Endothelial cell of umbilical vein (primary cell): Measurements from ENCODE around the gene KIAA0232.

Experiments
- EZH2 ChIP-seq: IDR thresholded peaks from 2 replicates; pipeline ENCODE4 v1.6.1; 2012; ENCODE audit warnings: borderline replicate concordance, low read depth, mild to moderate bottlenecking, moderate library complexity, low read length, inconsistent platforms; ENCODE audit not compliant: severe bottlenecking
- FOS ChIP-seq: IDR thresholded peaks from 2 replicates; pipeline ENCODE4 v1.6.1; 2011; ENCODE audit warnings: mild to moderate bottlenecking, low read length, moderate library complexity, borderline replicate concordance; ENCODE audit not compliant: insufficient read depth
- POLR2AphosphoS5 ChIP-seq: IDR thresholded peaks from 2 replicates; pipeline ENCODE4 v1.6.1; 2012; ENCODE audit warnings: low read depth, mild to moderate bottlenecking, control low read depth, low read length, moderate library complexity; ENCODE audit not compliant: insufficient read depth
- TF ChIP-seq, protein P1 (sequence below), 2 donors: IDR thresholded peaks; 1 replicate in 1 of 2; 2 replicates in 1 of 2; pipeline ENCODE4 v1.5.1; 2011; ENCODE audit warnings: low read length in 2 of 2, mild to moderate bottlenecking in 2 of 2, moderate library complexity in 2 of 2, control low read depth in 1 of 2, inconsistent platforms in 1 of 2, low read depth in 1 of 2; ENCODE audit not compliant: insufficient read depth in 1 of 2; ENCODE audit errors: extremely low read depth in 1 of 2

DNA sequence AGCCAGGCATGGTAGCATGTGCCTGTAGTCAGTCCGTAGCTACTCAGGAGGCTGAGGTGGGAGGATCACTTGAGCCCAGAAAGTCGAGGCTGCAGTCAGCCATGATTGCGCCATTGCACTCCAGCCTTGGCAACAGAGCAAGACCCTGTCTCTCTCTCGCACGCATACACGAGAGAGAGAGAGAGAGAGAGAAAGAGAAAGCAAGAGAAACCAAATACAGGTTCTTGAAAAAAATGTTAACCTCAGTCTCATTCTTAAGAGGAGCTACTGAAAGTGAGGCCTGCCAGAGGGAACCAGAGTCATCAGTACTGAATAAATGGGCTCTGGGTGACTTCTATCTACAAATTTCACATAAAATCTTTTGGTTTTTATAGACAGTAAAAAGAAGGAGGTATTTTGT lies 42.9 kb downstream of the KIAA0232 start:
- TF ChIP-seq, protein P1, sequence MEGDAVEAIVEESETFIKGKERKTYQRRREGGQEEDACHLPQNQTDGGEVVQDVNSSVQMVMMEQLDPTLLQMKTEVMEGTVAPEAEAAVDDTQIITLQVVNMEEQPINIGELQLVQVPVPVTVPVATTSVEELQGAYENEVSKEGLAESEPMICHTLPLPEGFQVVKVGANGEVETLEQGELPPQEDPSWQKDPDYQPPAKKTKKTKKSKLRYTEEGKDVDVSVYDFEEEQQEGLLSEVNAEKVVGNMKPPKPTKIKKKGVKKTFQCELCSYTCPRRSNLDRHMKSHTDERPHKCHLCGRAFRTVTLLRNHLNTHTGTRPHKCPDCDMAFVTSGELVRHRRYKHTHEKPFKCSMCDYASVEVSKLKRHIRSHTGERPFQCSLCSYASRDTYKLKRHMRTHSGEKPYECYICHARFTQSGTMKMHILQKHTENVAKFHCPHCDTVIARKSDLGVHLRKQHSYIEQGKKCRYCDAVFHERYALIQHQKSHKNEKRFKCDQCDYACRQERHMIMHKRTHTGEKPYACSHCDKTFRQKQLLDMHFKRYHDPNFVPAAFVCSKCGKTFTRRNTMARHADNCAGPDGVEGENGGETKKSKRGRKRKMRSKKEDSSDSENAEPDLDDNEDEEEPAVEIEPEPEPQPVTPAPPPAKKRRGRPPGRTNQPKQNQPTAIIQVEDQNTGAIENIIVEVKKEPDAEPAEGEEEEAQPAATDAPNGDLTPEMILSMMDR (IDR thresholded peaks at IDR 0.05; ENCODE audit: extremely low read depth in 1 of 2, insufficient read depth in 1 of 2, low read depth in 1 of 2, low read length in 2 of 2): no peak
- TF ChIP-seq EZH2: no peak
- TF ChIP-seq POLR2AphosphoS5: no peak
- TF ChIP-seq FOS: no peak
